Stimulated activated effector memory CD8-positive, alpha-beta T cell treated with anti-CD3 and anti-CD28 coated beads, Interleukin-12 subunit alpha, Interleukin-12 subunit beta, amount 100 ng/mL, for 72 hours (primary cell): ENCODE results near the gene CELF1.

Source experiments
- ATAC-seq: fragments of 150-1000 bp; cut with Tn5 transposase; 2 replicates; pipeline ENCODE4 v1.10.0; 2021
- DNase-seq, 2 donors: peaks; one replicate each; pipeline ENCODE4 v3.0.0; 2021 to 2022; ENCODE audit warnings: low spot score in 2 of 2
- H3K27ac Mint-ChIP-seq: one replicate; pipeline ENCODE4 v1.8.0; 2022; ENCODE audit warnings: mild to moderate bottlenecking, mixed read lengths
- H3K36me3 Mint-ChIP-seq: one replicate; pipeline ENCODE4 v1.8.0; 2022; ENCODE audit warnings: mild to moderate bottlenecking, mixed read lengths
- H3K4me1 Mint-ChIP-seq: one replicate; pipeline ENCODE4 v1.8.0; 2022; ENCODE audit warnings: mixed read lengths
- H3K4me3 Mint-ChIP-seq: one replicate; pipeline ENCODE4 v1.8.0; 2022; ENCODE audit warnings: mild to moderate bottlenecking, mixed read lengths
- H3K9me3 Mint-ChIP-seq: one replicate; pipeline ENCODE4 v1.8.0; 2022; ENCODE audit warnings: mixed read lengths

The CELF1 gene

GRCh38 chr11:47552566-47553405 lies at the start of gene CELF1:
Gene CELF1 (minus strand): TSS chr11:47553132. CDS start chr11:47499523, 53,609 bp downstream.
- Mint-ChIP-seq H3K27ac (peak within 1 kb of the TSS; percentile 97), H3K4me3 (peak within 1 kb of the TSS; percentile 99), H3K4me1 (peaks cover 33% of the 10 kb centered on the region), H3K36me3 (peaks cover 46% of the 10 kb centered on the region), H3K9me3 (no peaks in the 10 kb centered on the region)
- DNase-seq (peak; percentile 85 to 96), ATAC-seq (peak; percentile 98)

GRCh38 chr11:47599902-47600301 lies 47.0 kb upstream of the CELF1 start:
- Mint-ChIP-seq H3K4me3 (no peak overlapping the region), H3K4me1 (no peaks in the 10 kb centered on the region), H3K27ac (no peak overlapping the region), H3K9me3 (no peaks in the 10 kb centered on the region), H3K36me3 (no peaks in the 10 kb centered on the region)
- no peak for DNase-seq
- no peak for ATAC-seq

GRCh38 chr11:47595967-47596366 lies 43.0 kb upstream of the CELF1 start:
- ATAC-seq (no peak), DNase-seq (no peak)
- Mint-ChIP-seq H3K9me3 (no peaks in the 10 kb centered on the region), H3K4me1 (no peaks in the 10 kb centered on the region), H3K27ac (no peak overlapping the region), H3K36me3 (no peaks in the 10 kb centered on the region), H3K4me3 (no peak overlapping the region)

DNA sequence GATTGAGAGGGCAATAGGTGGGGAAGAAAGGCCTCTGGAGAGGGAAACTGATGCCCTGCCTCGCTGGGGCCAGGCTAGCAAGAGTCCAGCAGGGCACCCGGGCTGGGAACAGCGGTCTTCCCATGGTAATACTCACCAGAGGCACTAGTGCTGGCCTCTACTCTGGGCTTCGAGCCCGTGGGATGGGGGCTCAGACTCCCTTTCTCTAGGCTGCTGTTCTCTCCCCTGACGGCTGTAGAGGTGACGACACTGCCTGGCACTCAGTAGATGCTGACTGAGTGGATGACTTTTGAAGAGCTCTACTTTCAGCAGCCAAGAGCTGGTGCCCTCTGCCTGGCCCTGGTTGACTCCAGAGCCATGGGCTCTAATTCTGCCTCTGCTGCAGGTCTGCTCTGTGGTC lies 42.1 kb upstream of the CELF1 start:
- Mint-ChIP-seq H3K36me3 (no peaks in the 10 kb centered on the region), H3K4me3 (no peak overlapping the region), H3K4me1 (no peaks in the 10 kb centered on the region), H3K27ac (no peak overlapping the region), H3K9me3 (no peaks in the 10 kb centered on the region)
- ATAC-seq = peak; percentile 40
- DNase-seq = no peak

GRCh38 chr11:47593934-47594855 lies 41.3 kb upstream of the CELF1 start, which contains the start of gene C1QTNF4:
Gene C1QTNF4 (minus strand): TSS chr11:47594411. CDS start chr11:47590810, 3,601 bp downstream.
- ATAC-seq = no peak

DNA sequence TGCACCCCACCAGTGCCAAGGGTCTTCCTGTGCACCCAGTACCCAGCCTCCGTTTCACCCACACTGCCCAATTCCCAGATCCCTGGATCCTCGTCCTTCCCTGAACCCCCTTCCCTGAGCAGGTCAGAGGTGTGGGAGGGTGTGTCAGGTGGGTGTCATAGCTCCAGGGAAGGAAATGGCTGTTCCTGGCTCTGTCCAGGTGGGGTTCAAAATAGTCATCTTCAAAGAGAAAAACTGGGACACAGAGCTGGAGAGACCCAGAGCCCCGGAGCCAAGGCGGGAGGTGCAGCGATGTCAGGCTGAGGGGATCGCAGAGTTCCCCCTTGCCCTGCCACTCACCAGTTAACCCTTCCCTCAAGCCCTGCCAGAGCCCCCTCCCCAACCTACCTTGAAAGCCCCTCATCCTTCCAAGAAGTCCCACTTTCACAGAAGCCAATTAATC lies 40.6 kb upstream of the CELF1 start:
- Mint-ChIP-seq H3K36me3 (no peaks in the 10 kb centered on the region), H3K27ac (no peak overlapping the region), H3K9me3 (no peaks in the 10 kb centered on the region), H3K4me1 (no peaks in the 10 kb centered on the region), H3K4me3 (no peak overlapping the region)
- DNase-seq (no peak), ATAC-seq (no peak)

More at GRCh38 chr11:47593934-47594855, 41.3 kb upstream of the CELF1 start, which contains the start of gene C1QTNF4:
- H3K4me1 Mint-ChIP-seq = no peaks in the 10 kb centered on the region
- no peak for DNase-seq
- H3K9me3 Mint-ChIP-seq = no peaks in the 10 kb centered on the region
- H3K27ac Mint-ChIP-seq = no peak within 1 kb of the TSS
- no peak within 1 kb of the TSS for H3K4me3 Mint-ChIP-seq
- no peaks in the 10 kb centered on the region for H3K36me3 Mint-ChIP-seq

DNA sequence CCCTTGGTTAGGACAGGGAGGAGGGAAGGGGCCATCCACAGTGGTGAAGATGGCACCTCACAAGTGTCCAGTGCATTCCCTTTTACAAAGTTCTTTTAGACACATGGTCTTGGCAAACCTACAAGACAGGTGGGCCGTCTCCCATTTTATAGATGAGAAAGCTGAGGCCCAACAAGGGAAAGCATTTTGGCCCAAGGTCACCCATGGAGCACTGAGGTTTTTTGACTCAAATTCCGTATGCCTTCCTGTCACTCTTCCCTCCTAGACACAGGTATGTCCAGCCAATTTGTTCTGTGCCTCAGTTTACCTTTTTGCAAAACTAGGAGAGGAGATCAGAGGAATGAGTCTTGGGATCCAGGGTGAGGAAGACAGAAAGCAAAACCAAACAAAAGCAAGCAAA lies 40.0 kb upstream of the CELF1 start:
- H3K36me3 Mint-ChIP-seq = no peaks in the 10 kb centered on the region
- no peak for ATAC-seq
- no peak overlapping the region for H3K4me3 Mint-ChIP-seq

GRCh38 chr11:47592251-47592650 lies 39.3 kb upstream of the CELF1 start:
- DNase-seq (no peak), ATAC-seq (no peak)
- no peaks in the 10 kb centered on the region for H3K9me3 Mint-ChIP-seq
- H3K4me1 Mint-ChIP-seq = no peaks in the 10 kb centered on the region
- no peak overlapping the region for H3K4me3 Mint-ChIP-seq
- H3K27ac Mint-ChIP-seq = no peak overlapping the region
- H3K36me3 Mint-ChIP-seq = no peaks in the 10 kb centered on the region

More for the DNA sequence above, 40.0 kb upstream of the CELF1 start:
- Mint-ChIP-seq H3K4me1 (no peaks in the 10 kb centered on the region), H3K27ac (no peak overlapping the region), H3K9me3 (no peaks in the 10 kb centered on the region)
- DNase-seq = no peak

GRCh38 chr11:47591764-47592163 lies 38.8 kb upstream of the CELF1 start:
- H3K9me3 Mint-ChIP-seq = no peaks in the 10 kb centered on the region
- no peak overlapping the region for H3K4me3 Mint-ChIP-seq
- ATAC-seq (no peak), DNase-seq (no peak)
- H3K4me1 Mint-ChIP-seq = no peaks in the 10 kb centered on the region
- no peaks in the 10 kb centered on the region for H3K36me3 Mint-ChIP-seq
- no peak overlapping the region for H3K27ac Mint-ChIP-seq

DNA sequence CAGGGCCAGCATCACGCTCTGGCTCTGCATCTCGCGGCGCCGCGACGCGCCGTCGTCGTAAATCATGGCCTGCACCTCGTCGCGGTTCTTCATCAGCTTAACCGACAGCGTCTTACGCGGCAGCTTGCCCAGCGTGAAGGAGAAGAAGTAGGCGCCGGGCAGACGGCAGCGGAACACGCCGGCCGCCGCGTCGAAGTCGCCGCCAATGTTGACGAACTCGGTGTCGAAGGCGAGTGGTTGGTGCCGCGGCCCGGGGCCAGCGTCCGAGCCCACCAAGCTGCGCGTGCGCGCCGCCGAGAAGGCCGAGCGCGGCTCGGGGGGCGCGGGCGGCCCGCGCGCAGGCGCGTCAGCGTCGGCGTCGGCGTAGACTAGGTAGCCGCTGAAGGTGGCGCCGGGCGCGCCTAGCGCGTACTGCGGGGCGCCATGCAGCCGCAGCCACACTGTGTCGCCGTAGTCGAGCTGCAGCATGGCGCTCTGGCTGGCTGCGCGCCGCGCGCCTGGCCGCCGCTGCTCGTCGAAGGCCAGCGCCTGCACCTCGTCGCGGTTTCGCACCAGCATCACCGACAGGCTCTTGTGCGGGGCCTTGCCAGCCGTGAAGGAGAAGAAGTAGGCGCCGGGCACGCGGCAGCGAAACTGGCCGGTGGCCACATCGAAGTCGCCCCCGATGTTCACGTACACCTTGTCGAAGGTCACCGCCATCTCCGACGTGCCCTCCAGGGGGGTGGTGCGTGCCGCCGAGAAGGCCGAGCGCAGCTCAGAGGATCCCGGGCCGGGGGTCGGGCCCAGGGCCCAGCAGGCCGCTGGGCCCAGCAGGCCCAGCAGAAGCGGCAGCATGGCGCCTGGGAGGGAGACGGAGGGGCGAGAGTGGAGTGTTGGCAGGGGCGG lies 37.3 kb upstream of the CELF1 start:
- no peaks in the 10 kb centered on the region for H3K9me3 Mint-ChIP-seq

DNA sequence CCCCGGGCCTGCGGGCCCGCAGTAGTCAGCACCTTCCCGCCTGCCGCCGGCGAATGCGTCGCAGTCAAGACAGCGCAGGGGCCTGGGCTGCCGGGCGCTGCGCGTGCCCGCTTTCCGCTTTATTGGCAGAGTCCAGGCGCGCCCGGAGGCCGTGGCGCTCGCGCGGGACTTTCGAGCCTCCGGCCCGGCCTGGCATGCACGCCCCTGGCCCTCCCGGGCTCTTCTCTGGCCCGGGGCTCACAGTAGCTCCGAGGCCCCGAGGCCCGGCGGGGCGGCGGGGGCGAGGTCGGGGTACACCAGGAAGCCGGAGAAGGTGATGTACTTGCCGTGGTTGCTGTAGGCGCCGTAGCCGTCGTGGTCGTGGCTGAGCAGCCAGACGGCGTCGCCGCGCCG lies 36.6 kb upstream of the CELF1 start:
- ATAC-seq (no peak), DNase-seq (no peak)
- H3K9me3 Mint-ChIP-seq = no peaks in the 10 kb centered on the region
- H3K4me1 Mint-ChIP-seq = no peaks in the 10 kb centered on the region
- H3K36me3 Mint-ChIP-seq = peaks cover 11% of the 10 kb centered on the region
- no peak overlapping the region for H3K4me3 Mint-ChIP-seq
- H3K27ac Mint-ChIP-seq = no peak overlapping the region

More for the DNA sequence above, 37.3 kb upstream of the CELF1 start:
- DNase-seq = no peak
- Mint-ChIP-seq H3K4me3 (no peak overlapping the region), H3K27ac (no peak overlapping the region), H3K36me3 (peaks cover 4% of the 10 kb centered on the region), H3K4me1 (no peaks in the 10 kb centered on the region)
- ATAC-seq = no peak

DNA sequence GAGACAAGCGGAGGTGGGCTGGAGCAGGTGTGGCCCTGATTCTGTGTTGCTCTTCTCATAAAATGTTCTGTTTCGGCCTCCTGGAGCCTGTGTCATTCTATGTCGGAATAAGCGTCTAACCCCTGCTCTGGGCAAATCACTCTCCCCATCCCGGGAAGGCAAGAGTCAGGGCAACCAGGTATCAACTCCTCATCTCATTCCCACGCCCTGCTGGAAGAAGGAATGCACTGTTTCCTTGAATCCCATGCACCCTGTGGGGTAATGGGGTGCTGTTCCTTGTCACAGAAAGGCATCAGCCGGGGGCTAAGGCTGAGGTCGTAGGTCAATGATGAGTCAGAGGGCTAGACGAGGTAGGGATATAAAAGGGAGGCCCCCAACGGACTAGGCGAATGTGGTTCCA lies 36.2 kb upstream of the CELF1 start:
- H3K4me3 Mint-ChIP-seq = no peak overlapping the region
- no peaks in the 10 kb centered on the region for H3K9me3 Mint-ChIP-seq
- peaks cover 15% of the 10 kb centered on the region for H3K36me3 Mint-ChIP-seq
- DNase-seq = no peak
- H3K27ac Mint-ChIP-seq = peak overlapping the region; percentile 70
- H3K4me1 Mint-ChIP-seq = no peaks in the 10 kb centered on the region
- no peak for ATAC-seq

- H3K9me3 Mint-ChIP-seq = no peaks in the 10 kb centered on the region
- peaks cover 7% of the 10 kb centered on the region for H3K4me1 Mint-ChIP-seq
- DNase-seq (no peak), ATAC-seq (no peak)
- peak overlapping the region; percentile 74 for H3K27ac Mint-ChIP-seq
- H3K36me3 Mint-ChIP-seq = peaks cover 28% of the 10 kb centered on the region
- H3K4me3 Mint-ChIP-seq = no peak overlapping the region
Observed at GRCh38 chr11:47587723-47588326, 34.9 kb upstream of the CELF1 start.

GRCh38 chr11:47587039-47587716 lies 34.2 kb upstream of the CELF1 start:
- Mint-ChIP-seq H3K4me1 (peaks cover 7% of the 10 kb centered on the region), H3K36me3 (peaks cover 35% of the 10 kb centered on the region), H3K4me3 (no peak overlapping the region), H3K9me3 (no peaks in the 10 kb centered on the region), H3K27ac (peak overlapping the region; percentile 74)
- ATAC-seq (no peak), DNase-seq (no peak)
